GM12864 (cell line): ENCODE results near the gene MYL6.

Experiments used
- DNase-seq: peaks from one replicate; pipeline ENCODE4 v3.0.0-alpha.2; 2011; ENCODE audit warnings: low read depth
- H3K4me3 ChIP-seq: 2 replicates; pipeline ENCODE4 v1.5.1; 2011; ENCODE audit warnings: mild to moderate bottlenecking, low read depth, low read length, control low read depth
- CTCF ChIP-seq: IDR thresholded peaks from 2 replicates; pipeline ENCODE4 v1.5.1; 2011; ENCODE audit warnings: low read depth, mild to moderate bottlenecking, moderate library complexity, low read length, control low read depth, inconsistent platforms; ENCODE audit errors: missing control alignments

MYL6 gene

GRCh38 chr12:56143870-56144269 lies 14.3 kb upstream of the MYL6 start:
- H3K4me3 ChIP-seq, result no peak overlapping the region
- no peak for TF ChIP-seq CTCF
- DNase-seq, result no peak

GRCh38 chr12:56145217-56145616 lies 12.9 kb upstream of the MYL6 start:
- no peak for TF ChIP-seq CTCF
- DNase-seq, result no peak

GRCh38 chr12:56146492-56147460 lies 11.4 kb upstream of the MYL6 start:
- no peak overlapping the region for H3K4me3 ChIP-seq
- no peak for TF ChIP-seq CTCF
- no peak for DNase-seq

More at GRCh38 chr12:56145217-56145616, 12.9 kb upstream of the MYL6 start:
- H3K4me3 ChIP-seq, result no peak overlapping the region

- H3K4me3 ChIP-seq, result no peak overlapping the region
- no peak for TF ChIP-seq CTCF
- DNase-seq, result no peak
Measured at GRCh38 chr12:56150563-56150962, 7.6 kb upstream of the MYL6 start.

GRCh38 chr12:56151672-56152131 lies 6.5 kb upstream of the MYL6 start:
- H3K4me3 ChIP-seq, result peak overlapping the region; percentile 74
- peak; percentile 61 for TF ChIP-seq CTCF
- no peak for DNase-seq

- TF ChIP-seq CTCF, result no peak
- DNase-seq, result peak; percentile 74
- peak within 1 kb of the TSS; percentile 74 for H3K4me3 ChIP-seq
Measured at GRCh38 chr12:56152132-56152755, 5.9 kb upstream of the MYL6 start, which contains the start of gene MYL6B. TSS of gene MYL6B (plus strand) at chr12:56152587. CDS start at chr12:56153919, 1,332 bp downstream.
